ACC112 (cell line): ENCODE results near the gene F8.
"Not testable (repeated sequence)": the region's sequence is repeated elsewhere in the genome, so short reads cannot be mapped to it uniquely, and the experiment has no call there.

Source experiments
- H2AFZ ChIP-seq: fragments of 200-600 bp; sonication (generic); one replicate; pipeline ENCODE4 v1.6.0; 2017; ENCODE audit warnings: antibody characterized with exemption, low read length; ENCODE audit not compliant: unreplicated experiment
- H3K27ac ChIP-seq: fragments of 200-600 bp; sonication (generic); 2 replicates; pipeline ENCODE4 v1.5.1; 2014; ENCODE audit warnings: low read depth, mild to moderate bottlenecking, antibody characterized with exemption, low read length, moderate library complexity
- H3K27me3 ChIP-seq: fragments of 200-600 bp; sonication (generic); 2 replicates; pipeline ENCODE4 v1.6.1; 2014; ENCODE audit warnings: mild to moderate bottlenecking, antibody characterized with exemption, low read length, moderate library complexity, mixed read lengths; ENCODE audit not compliant: insufficient read depth
- H3K36me3 ChIP-seq: fragments of 200-600 bp; sonication (generic); 2 replicates; pipeline ENCODE4 v1.6.1; 2016; ENCODE audit warnings: mild to moderate bottlenecking, antibody characterized with exemption, low read length, moderate library complexity, mixed read lengths; ENCODE audit not compliant: insufficient read depth
- H3K4me1 ChIP-seq: fragments of 200-600 bp; sonication (generic); one replicate; pipeline ENCODE4 v1.6.1; 2016; ENCODE audit warnings: low read length, mixed read lengths; ENCODE audit not compliant: insufficient read depth, unreplicated experiment, control insufficient read depth
- H3K4me3 ChIP-seq: fragments of 200-600 bp; sonication (generic); 2 replicates; pipeline ENCODE4 v1.5.1; 2014; ENCODE audit warnings: mild to moderate bottlenecking, low read depth, low read length
- H3K79me2 ChIP-seq: fragments of 200-600 bp; sonication (generic); one replicate; pipeline ENCODE4 v1.6.0; 2016; ENCODE audit warnings: low read length; ENCODE audit not compliant: control insufficient read depth, unreplicated experiment, insufficient read depth

Gene F8

GRCh38 chrX:154986826-154987575, 35.5 kb downstream of the F8 start:
- Histone ChIP-seq H3K36me3 (no peaks in the 10 kb centered on the region), H3K79me2 (no peaks in the 10 kb centered on the region), H3K27me3 (no peaks in the 10 kb centered on the region), H3K4me1 (no peaks in the 10 kb centered on the region), H3K4me3 (no peak overlapping the region), H2AFZ (no peak overlapping the region), H3K27ac (no peak overlapping the region)

- no peak overlapping the region for H3K27ac ChIP-seq
- H3K4me3 ChIP-seq = peak overlapping the region; percentile 79
- no peaks in the 10 kb centered on the region for H3K79me2 ChIP-seq
- no peaks in the 10 kb centered on the region for H3K36me3 ChIP-seq
- no peaks in the 10 kb centered on the region for H3K4me1 ChIP-seq
- no peaks in the 10 kb centered on the region for H3K27me3 ChIP-seq
- peak overlapping the region; percentile 59 for H2AFZ ChIP-seq
Measured at GRCh38 chrX:154981116-154981411, 41.5 kb downstream of the F8 start.

GRCh38 chrX:154980330-154981115, 42.0 kb downstream of the F8 start:
- H3K4me3 ChIP-seq = peak overlapping the region; percentile 79

GRCh38 chrX:154979629-154980028, 42.9 kb downstream of the F8 start:
- H3K4me3 ChIP-seq = no peak overlapping the region
- no peaks in the 10 kb centered on the region for H3K79me2 ChIP-seq
- H3K27me3 ChIP-seq = no peaks in the 10 kb centered on the region
- no peak overlapping the region for H3K27ac ChIP-seq
- no peak overlapping the region for H2AFZ ChIP-seq
- H3K36me3 ChIP-seq = no peaks in the 10 kb centered on the region
- no peaks in the 10 kb centered on the region for H3K4me1 ChIP-seq

More at GRCh38 chrX:154980330-154981115, 42.0 kb downstream of the F8 start:
- Histone ChIP-seq H3K27ac (no peak overlapping the region), H2AFZ (peak overlapping the region; percentile 67), H3K79me2 (no peaks in the 10 kb centered on the region), H3K4me1 (no peaks in the 10 kb centered on the region), H3K27me3 (no peaks in the 10 kb centered on the region), H3K36me3 (no peaks in the 10 kb centered on the region)

GRCh38 chrX:154968353-154968752, 54.2 kb downstream of the F8 start:
- Histone ChIP-seq H3K4me3 (no peak overlapping the region), H3K27me3 (no peaks in the 10 kb centered on the region), H3K4me1 (peaks cover 6% of the 10 kb centered on the region), H3K27ac (no peak overlapping the region), H2AFZ (no peak overlapping the region), H3K79me2 (no peaks in the 10 kb centered on the region), H3K36me3 (no peaks in the 10 kb centered on the region)

- H3K79me2 ChIP-seq = no peaks in the 10 kb centered on the region
- no peaks in the 10 kb centered on the region for H3K27me3 ChIP-seq
- no peak overlapping the region for H3K27ac ChIP-seq
- no peak overlapping the region for H3K4me3 ChIP-seq
- no peaks in the 10 kb centered on the region for H3K36me3 ChIP-seq
- no peak overlapping the region for H2AFZ ChIP-seq
- peaks cover 6% of the 10 kb centered on the region for H3K4me1 ChIP-seq
Measured at GRCh38 chrX:154967603-154968002, 54.9 kb downstream of the F8 start.

GRCh38 chrX:154961947-154962346, 60.6 kb downstream of the F8 start:
- Histone ChIP-seq H3K27me3 (no peaks in the 10 kb centered on the region), H3K36me3 (no peaks in the 10 kb centered on the region), H3K27ac (no peak overlapping the region), H3K79me2 (no peaks in the 10 kb centered on the region), H2AFZ (no peak overlapping the region), H3K4me1 (no peaks in the 10 kb centered on the region), H3K4me3 (no peak overlapping the region)

GRCh38 chrX:154955799-154956198, 66.7 kb downstream of the F8 start:
- H2AFZ ChIP-seq, H3K4me3 ChIP-seq, H3K4me1 ChIP-seq, H3K36me3 ChIP-seq, H3K27ac ChIP-seq, H3K27me3 ChIP-seq, H3K79me2 ChIP-seq: not testable (repeated sequence)

GRCh38 chrX:154939265-154939664, 83.3 kb downstream of the F8 start:
- H3K27me3 ChIP-seq, H2AFZ ChIP-seq, H3K4me1 ChIP-seq, H3K27ac ChIP-seq, H3K36me3 ChIP-seq, H3K4me3 ChIP-seq, H3K79me2 ChIP-seq: not testable (repeated sequence)

GRCh38 chrX:154924771-154925170, 97.8 kb downstream of the F8 start:
- H3K4me3 ChIP-seq, H3K4me1 ChIP-seq, H2AFZ ChIP-seq, H3K36me3 ChIP-seq, H3K79me2 ChIP-seq, H3K27ac ChIP-seq: not testable (repeated sequence)
- peaks cover 28% of the 10 kb centered on the region; the same call in 1 of the 2 replicates for H3K27me3 ChIP-seq

GRCh38 chrX:154918060-154918483, 104.5 kb downstream of the F8 start:
- Histone ChIP-seq H3K36me3 (no peaks in the 10 kb centered on the region), H3K27ac (no peak overlapping the region), H3K79me2 (no peaks in the 10 kb centered on the region), H3K27me3 (no peaks in the 10 kb centered on the region), H2AFZ (no peak overlapping the region), H3K4me1 (no peaks in the 10 kb centered on the region), H3K4me3 (peak overlapping the region; percentile 60)
